Fibroblast of lung (primary cell): ENCODE results near the gene IRF2.

Experiments used
- CTCF ChIP-seq, 2 donors: IDR thresholded peaks in 1 of 2; conservative IDR thresholded peaks in 1 of 2; 1 replicate in 1 of 2; 2 replicates in 1 of 2; pipeline ENCODE4 v1.5.1; 2011 to 2012; ENCODE audit warnings: low read length in 2 of 2, control low read depth in 1 of 2, inconsistent platforms in 1 of 2, low read depth in 1 of 2, mild to moderate bottlenecking in 1 of 2
- EZH2 ChIP-seq: IDR thresholded peaks from 2 replicates; pipeline ENCODE4 v1.5.1; 2012; ENCODE audit warnings: low read length, control low read depth, mild to moderate bottlenecking; ENCODE audit errors: missing control alignments

DNA sequence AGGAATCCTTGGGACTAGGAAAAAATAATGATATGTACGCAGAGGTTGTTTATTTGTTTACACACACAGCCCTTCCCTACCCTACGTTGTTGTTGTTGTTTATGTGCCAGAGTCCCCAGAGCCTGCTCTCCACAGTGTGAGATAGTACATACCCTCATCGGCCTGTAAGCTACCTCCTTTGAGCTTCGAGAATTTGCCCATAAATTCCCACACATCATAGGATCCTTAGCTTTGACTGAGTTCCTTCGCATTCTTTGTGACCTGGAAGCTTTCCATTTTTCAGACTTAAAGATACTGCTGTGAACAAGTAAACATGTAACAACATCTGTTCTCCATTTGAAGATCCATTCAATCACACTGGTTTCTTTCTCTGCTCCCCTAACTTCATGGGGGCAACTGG, 114.5 kb downstream of the IRF2 start:
- TF ChIP-seq CTCF (conservative IDR thresholded peaks at IDR 0.05 in 1 of 2, IDR thresholded peaks at IDR 0.05 in 1 of 2; ENCODE audit: low read depth in 1 of 2, low read length in 2 of 2) = no peak
- no peak for TF ChIP-seq EZH2
